SK-N-SH (cell line): ENCODE results near the gene LRGUK. TPM values are rescaled to one million over a fixed set of nuclear protein-coding genes. Genes with fewer than 3 reads are reported as not detected.

Source experiments
- CTCF ChIA-PET: fragments of 300-600, 350-600 bp; formaldehyde crosslinking; extraction: SDS; loops from one replicate; lab custom pipeline; 2021; lab: Yijun Ruan, JAX
- POLR2A ChIA-PET: fragments of 350-600 bp; sonication (Branson Sonifier 250); formaldehyde crosslinking; extraction: SDS; loops from one replicate; lab custom pipeline; 2020; ENCODE audit warnings: antibody characterized with exemption, inconsistent platforms; lab: Yijun Ruan, JAX
- DNase-seq: peaks from one replicate; pipeline ENCODE4 v3.0.0; 2012
- H2AFZ ChIP-seq: fragments of 200-600 bp; sonication (generic); 2 replicates; pipeline ENCODE4 v1.8.1; 2016; ENCODE audit warnings: antibody characterized with exemption, mild to moderate bottlenecking, low read depth
- H3F3A ChIP-seq: fragments of 200-600 bp; sonication (generic); replicated peaks from 2 replicates; pipeline ENCODE3; 2016; ENCODE audit warnings: antibody characterized with exemption, mild to moderate bottlenecking; ENCODE audit not compliant: insufficient read depth
- H3K27ac ChIP-seq, 2 experiments: fragments of 200-500 bp in 1 of 2; fragments of 200-600 bp in 1 of 2; sonication (Bioruptor generic) in 1 of 2; sonication (generic), shearing (Covaris generic) in 1 of 2; 2 replicates each; pipeline versions ENCODE4 v1.5.1 to v1.6.1; 2014 to 2016; ENCODE audit warnings: low read depth in 2 of 2, inconsistent platforms in 1 of 2, low read length in 1 of 2, mild to moderate bottlenecking in 1 of 2, mixed read lengths in 1 of 2
- H3K27me3 ChIP-seq: fragments of 200-600 bp; sonication (generic), shearing (Covaris generic); 2 replicates; pipeline ENCODE4 v1.6.1; 2016; ENCODE audit warnings: mixed run types; ENCODE audit not compliant: insufficient read depth
- H3K36me3 ChIP-seq, 2 experiments: fragments of 200-500 bp in 1 of 2; fragments of 200-600 bp in 1 of 2; sonication (Bioruptor generic) in 1 of 2; sonication (generic) in 1 of 2; replicated peaks in 1 of 2; 2 replicates each; pipeline versions ENCODE3 to v1.5.1; 2014 to 2016; ENCODE audit warnings: low read length in 1 of 2, mild to moderate bottlenecking in 1 of 2; ENCODE audit not compliant: insufficient read depth in 2 of 2, control insufficient read depth in 1 of 2
- H3K4me1 ChIP-seq, 2 experiments: fragments of 200-500 bp in 1 of 2; fragments of 200-600 bp in 1 of 2; sonication (Bioruptor generic) in 1 of 2; sonication (generic), shearing (Covaris generic) in 1 of 2; 2 replicates each; pipeline versions ENCODE4 v1.5.1 to v1.6.1; 2014 to 2016; ENCODE audit warnings: low read depth in 1 of 2, low read length in 1 of 2, mixed run types in 1 of 2; ENCODE audit not compliant: insufficient read depth in 2 of 2, control insufficient read depth in 1 of 2
- H3K4me2 ChIP-seq: fragments of 200-600 bp; sonication (generic), shearing (Covaris generic); 2 replicates; pipeline ENCODE4 v1.6.1; 2017; ENCODE audit warnings: mixed run types
- H3K4me3 ChIP-seq, 2 experiments: fragments of 200-500 bp in 1 of 2; fragments of 200-600 bp in 1 of 2; sonication (Bioruptor generic) in 1 of 2; sonication (generic), shearing (Covaris generic) in 1 of 2; 2 replicates each; pipeline versions ENCODE4 v1.5.1 to v1.8.1; 2014 to 2016; ENCODE audit warnings: low read depth in 2 of 2, inconsistent platforms in 1 of 2, low read length in 1 of 2, mild to moderate bottlenecking in 1 of 2, mixed read lengths in 1 of 2, moderate library complexity in 1 of 2
- H3K79me2 ChIP-seq: fragments of 200-600 bp; sonication (generic); 2 replicates; pipeline ENCODE4 v1.8.1; 2017; ENCODE audit warnings: mild to moderate bottlenecking; ENCODE audit not compliant: insufficient read depth
- H3K9ac ChIP-seq: fragments of 200-600 bp; sonication (generic); 2 replicates; pipeline ENCODE4 v1.6.1; 2017; ENCODE audit warnings: mixed run types
- H3K9me2 ChIP-seq: fragments of 200-600 bp; sonication (generic); 2 replicates; pipeline ENCODE4 v1.6.1; 2017; ENCODE audit warnings: mixed run types
- H3K9me3 ChIP-seq: fragments of 200-600 bp; sonication (generic); 2 replicates; pipeline ENCODE4 v1.6.1; 2017; ENCODE audit warnings: mixed run types, mild to moderate bottlenecking, moderate library complexity
- H4K20me1 ChIP-seq: fragments of 200-600 bp; sonication (generic); 2 replicates; pipeline ENCODE4 v1.6.1; 2017; ENCODE audit warnings: mild to moderate bottlenecking, mixed run types; ENCODE audit not compliant: insufficient read depth
- FOSL2 ChIP-seq: IDR thresholded peaks from 2 replicates; pipeline ENCODE4 v1.4.0; 2012; ENCODE audit warnings: low read depth, mild to moderate bottlenecking, moderate library complexity, borderline replicate concordance
- FOXJ3 ChIP-seq: sonication (generic); formaldehyde crosslinking; IDR thresholded peaks from 2 replicates; pipeline ENCODE4 v1.5.1; 2020; ENCODE audit warnings: mild to moderate bottlenecking, missing genetic modification reagents
- GABPA ChIP-seq: IDR thresholded peaks from 2 replicates; pipeline ENCODE4 v1.4.0; 2012; ENCODE audit warnings: low read depth, mild to moderate bottlenecking
- JUND ChIP-seq: IDR thresholded peaks from 2 replicates; pipeline ENCODE4 v1.4.0; 2012
- MXI1 ChIP-seq: IDR thresholded peaks from 2 replicates; pipeline ENCODE4 v1.6.1; 2012; ENCODE audit warnings: mild to moderate bottlenecking, low read depth, low read length, improper control_type of control experiment
- NFIC ChIP-seq: IDR thresholded peaks from 2 replicates; pipeline ENCODE4 v1.4.0; 2012; ENCODE audit warnings: borderline replicate concordance
- REST ChIP-seq: IDR thresholded peaks from 2 replicates; pipeline ENCODE4 v1.6.1; 2012; ENCODE audit warnings: mild to moderate bottlenecking, low read depth, low read length, moderate library complexity
- TAF1 ChIP-seq: IDR thresholded peaks from 2 replicates; pipeline ENCODE4 v1.6.1; 2012; ENCODE audit warnings: low read depth, mild to moderate bottlenecking, low read length, moderate library complexity, borderline replicate concordance
- USF2 ChIP-seq: fragments of 150-350 bp; IDR thresholded peaks from 2 replicates; pipeline ENCODE4 v1.6.1; 2017; ENCODE audit warnings: antibody characterized with exemption, low read length, low read depth, borderline replicate concordance
- polyA plus RNA-seq, 3 experiments: library from polyadenylated mRNA; depleted of rRNA; stranded (reverse); fragments of >200 nt; gene quantifications; 2 replicates each; pipeline ENCODE4 v1.2.3, GENCODE V29; 2012
- TF ChIP-seq, protein P1 (sequence below): fragments of 200-600 bp; sonication (generic); IDR thresholded peaks from 2 replicates; pipeline ENCODE4 v1.6.1; 2017; ENCODE audit warnings: antibody characterized with exemption, mild to moderate bottlenecking, moderate library complexity

LRGUK gene
- polyA plus RNA-seq, 1 of the 3 experiments (the other 2 are of a cell fraction): 1.5 TPM

GRCh38 chr7:134085311-134085710 lies 41.8 kb upstream of the LRGUK start:
- H2AFZ ChIP-seq: no peak overlapping the region
- H4K20me1 ChIP-seq: no peaks in the 10 kb centered on the region
- peaks cover 0 to 6% of the 10 kb centered on the region in 2 experiments; a peak in 1 of 4 replicates for H3K4me1 ChIP-seq
- no peak overlapping the region for H3K9ac ChIP-seq
- no peaks in the 10 kb centered on the region for H3K79me2 ChIP-seq
- no peaks in the 10 kb centered on the region for H3K27me3 ChIP-seq
- POLR2A ChIA-PET: no interaction called here
- no peak overlapping the region for H3K4me2 ChIP-seq
- H3K36me3 ChIP-seq: peaks cover 0 to 2% of the 10 kb centered on the region in 2 experiments
- CTCF ChIA-PET: interaction anchor here (0.6 to 1.2 kb wide), 5 partner anchors 14 to 1253 kb away, joined by 3 to 4 read pairs (median 3); no protein-coding TSS in a partner anchor
- DNase-seq: no peak
- H3K4me3 ChIP-seq: no peak overlapping the region
- H3F3A ChIP-seq: no peaks in the 10 kb centered on the region
- H3K9me3 ChIP-seq: peaks cover 26% of the 10 kb centered on the region
- no peak for TF ChIP-seq JUND
- no peak for TF ChIP-seq FOXJ3 (CRISPR knock-in tag)
- TF ChIP-seq GABPA: no peak
- TF ChIP-seq, protein P1, sequence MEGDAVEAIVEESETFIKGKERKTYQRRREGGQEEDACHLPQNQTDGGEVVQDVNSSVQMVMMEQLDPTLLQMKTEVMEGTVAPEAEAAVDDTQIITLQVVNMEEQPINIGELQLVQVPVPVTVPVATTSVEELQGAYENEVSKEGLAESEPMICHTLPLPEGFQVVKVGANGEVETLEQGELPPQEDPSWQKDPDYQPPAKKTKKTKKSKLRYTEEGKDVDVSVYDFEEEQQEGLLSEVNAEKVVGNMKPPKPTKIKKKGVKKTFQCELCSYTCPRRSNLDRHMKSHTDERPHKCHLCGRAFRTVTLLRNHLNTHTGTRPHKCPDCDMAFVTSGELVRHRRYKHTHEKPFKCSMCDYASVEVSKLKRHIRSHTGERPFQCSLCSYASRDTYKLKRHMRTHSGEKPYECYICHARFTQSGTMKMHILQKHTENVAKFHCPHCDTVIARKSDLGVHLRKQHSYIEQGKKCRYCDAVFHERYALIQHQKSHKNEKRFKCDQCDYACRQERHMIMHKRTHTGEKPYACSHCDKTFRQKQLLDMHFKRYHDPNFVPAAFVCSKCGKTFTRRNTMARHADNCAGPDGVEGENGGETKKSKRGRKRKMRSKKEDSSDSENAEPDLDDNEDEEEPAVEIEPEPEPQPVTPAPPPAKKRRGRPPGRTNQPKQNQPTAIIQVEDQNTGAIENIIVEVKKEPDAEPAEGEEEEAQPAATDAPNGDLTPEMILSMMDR: no peak
- TF ChIP-seq REST: no peak
- TF ChIP-seq USF2: no peak
- no peak for TF ChIP-seq TAF1
- no peak for TF ChIP-seq FOSL2
- no peak for TF ChIP-seq MXI1
- no peak for TF ChIP-seq NFIC
- TF ChIP-seq, all 33 proteins: peak for 0
- Histone ChIP-seq H3K9me2 (no peaks in the 10 kb centered on the region), H3K27ac (no peak overlapping the region)
